GM18870 (cell line): Measurements from ENCODE around the gene TPPP2.

Experiments
- ATAC-seq: cut with Tn5 transposase; IDR thresholded peaks from one replicate; pipeline ENCODE4 v1.9.1; 2021; ENCODE audit warnings: moderate library complexity; ENCODE audit not compliant: unreplicated experiment

Gene TPPP2

GRCh38 chr14:21016413-21017190, 13.4 kb upstream of the TPPP2 start:
- no peak for ATAC-seq

- ATAC-seq, result no peak
Observed at GRCh38 chr14:21017528-21018245, 12.3 kb upstream of the TPPP2 start.

- no peak for ATAC-seq
Observed at GRCh38 chr14:21018286-21018685, 11.7 kb upstream of the TPPP2 start.

GRCh38 chr14:21018781-21019180, 11.2 kb upstream of the TPPP2 start:
- no peak for ATAC-seq

GRCh38 chr14:21019366-21019765, 10.7 kb upstream of the TPPP2 start:
- no peak for ATAC-seq

- no peak for ATAC-seq
Observed at GRCh38 chr14:21020977-21021545, 9.0 kb upstream of the TPPP2 start.

- ATAC-seq, result no peak
Observed at GRCh38 chr14:21022686-21023085, 7.3 kb upstream of the TPPP2 start.

- no peak for ATAC-seq
Observed at GRCh38 chr14:21023174-21023573, 6.8 kb upstream of the TPPP2 start.

- no peak for ATAC-seq
Observed at GRCh38 chr14:21023817-21024584, 6.0 kb upstream of the TPPP2 start.

- no peak for ATAC-seq
Observed at GRCh38 chr14:21024585-21025370, 5.2 kb upstream of the TPPP2 start, which contains the start of gene NDRG2. NDRG2 (minus strand) TSS chr14:21025061; CDS start chr14:21023315, 1,746 bp downstream.

GRCh38 chr14:21025371-21026273, 4.4 kb upstream of the TPPP2 start:
- ATAC-seq, result no peak

- no peak for ATAC-seq
Observed at GRCh38 chr14:21026274-21026987, 3.6 kb upstream of the TPPP2 start.

- no peak for ATAC-seq
Observed at GRCh38 chr14:21026988-21027315, 3.1 kb upstream of the TPPP2 start.

- no peak for ATAC-seq
Observed at GRCh38 chr14:21030531-21030930, 514 bp downstream of the TPPP2 start.

GRCh38 chr14:21032326-21033132, 2.5 kb downstream of the TPPP2 start:
- no peak for ATAC-seq

GRCh38 chr14:21033133-21033698, 3.2 kb downstream of the TPPP2 start:
- no peak for ATAC-seq

- no peak for ATAC-seq
Observed at GRCh38 chr14:21034707-21035106, 4.7 kb downstream of the TPPP2 start, which contains the start of gene RNASE13. RNASE13 (minus strand) TSS chr14:21034807; CDS start chr14:21034288, 519 bp downstream.

- no peak for ATAC-seq
Observed at GRCh38 chr14:21036751-21037150, 6.7 kb downstream of the TPPP2 start.
